ENCODE results near the gene CRELD1. TPM values are rescaled to one million over a fixed set of nuclear protein-coding genes. Genes with fewer than 3 reads are reported as not detected.

CRELD1 gene, protein sequence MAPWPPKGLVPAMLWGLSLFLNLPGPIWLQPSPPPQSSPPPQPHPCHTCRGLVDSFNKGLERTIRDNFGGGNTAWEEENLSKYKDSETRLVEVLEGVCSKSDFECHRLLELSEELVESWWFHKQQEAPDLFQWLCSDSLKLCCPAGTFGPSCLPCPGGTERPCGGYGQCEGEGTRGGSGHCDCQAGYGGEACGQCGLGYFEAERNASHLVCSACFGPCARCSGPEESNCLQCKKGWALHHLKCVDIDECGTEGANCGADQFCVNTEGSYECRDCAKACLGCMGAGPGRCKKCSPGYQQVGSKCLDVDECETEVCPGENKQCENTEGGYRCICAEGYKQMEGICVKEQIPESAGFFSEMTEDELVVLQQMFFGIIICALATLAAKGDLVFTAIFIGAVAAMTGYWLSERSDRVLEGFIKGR
- total RNA-seq: 51.4 TPM
- long read RNA-seq, transcript CRELD1-206 (11 exons, 1,778 nt): minor isoform, 39 of 128 reads
- long read RNA-seq, transcript CRELD1-203 (11 exons, 1,728 nt): major isoform, 40 of 128 reads
- long read RNA-seq, transcript CRELD1-202 (10 exons, 2,696 nt): minor isoform, 14 of 128 reads
- long read RNA-seq, partial matches to known transcripts: 7 of 128 reads
- long read RNA-seq, other reads (novel, unspliced or antisense): 25 of 128 reads

- Histone ChIP-seq H3K27me3 (no peaks in the 10 kb centered on the region), H3K4me3 (peak within 1 kb of the TSS; percentile 80), H3K9me3 (no peaks in the 10 kb centered on the region), H3K27ac (peak within 1 kb of the TSS; percentile 89), H3K36me3 (peaks cover 40% of the 10 kb centered on the region), H3K4me1 (peaks cover 26% of the 10 kb centered on the region)
- peak; percentile 95 for ATAC-seq
- intact Hi-C loops (cut with DNase I): no loop called here
- DNase-seq: peak; percentile 98
- TF ChIP-seq CTCF (IDR thresholded peaks at IDR 0.05): no peak
These were observed at the start of gene CRELD1 for GRCh38 chr3:9933561-9934234. Gene CRELD1 (plus strand): TSS chr3:9933834. CDS start chr3:9934439, 605 bp downstream.

GRCh38 chr3:9884555-9885165, 49.0 kb upstream of the CRELD1 start:
- Histone ChIP-seq H3K27ac (no peak overlapping the region), H3K4me3 (no peak overlapping the region), H3K9me3 (no peaks in the 10 kb centered on the region), H3K36me3 (no peaks in the 10 kb centered on the region), H3K27me3 (no peaks in the 10 kb centered on the region), H3K4me1 (no peaks in the 10 kb centered on the region)
- ATAC-seq (peak; percentile 39), DNase-seq (no peak)
- no peak for TF ChIP-seq CTCF (IDR thresholded peaks at IDR 0.05)
- intact Hi-C loops (cut with DNase I): no loop called here

DNA sequence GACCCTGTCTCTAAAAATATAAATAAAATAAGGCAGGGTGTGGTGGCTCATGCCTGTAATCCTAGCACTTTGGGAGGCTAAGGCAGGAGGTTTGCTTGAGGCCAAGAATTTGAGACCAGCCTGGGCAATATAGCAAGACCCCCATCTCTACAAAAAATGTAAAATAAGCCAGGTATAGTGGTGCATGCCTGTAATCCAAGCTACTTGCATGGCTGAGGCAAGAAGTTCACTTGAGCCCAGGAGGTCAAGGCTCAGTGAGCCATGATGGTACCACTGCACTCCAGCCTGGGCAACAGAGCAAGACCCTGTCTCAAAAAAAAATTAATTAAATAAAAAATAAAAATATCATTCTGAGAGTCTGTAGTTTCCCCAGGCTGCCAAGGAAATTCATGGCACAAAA, 47.3 kb upstream of the CRELD1 start:
- no peak for TF ChIP-seq CTCF (IDR thresholded peaks at IDR 0.05)
- no peaks in the 10 kb centered on the region for H3K9me3 ChIP-seq
- H3K4me3 ChIP-seq: no peak overlapping the region
- DNase-seq (no peak), ATAC-seq (no peak)
- H3K36me3 ChIP-seq: no peaks in the 10 kb centered on the region
- intact Hi-C loops (cut with DNase I): no loop called here
- H3K4me1 ChIP-seq: no peaks in the 10 kb centered on the region
- H3K27me3 ChIP-seq: no peaks in the 10 kb centered on the region
- H3K27ac ChIP-seq: no peak overlapping the region

- TF ChIP-seq CTCF (IDR thresholded peaks at IDR 0.05): no peak
- Histone ChIP-seq H3K36me3 (peaks cover 2% of the 10 kb centered on the region), H3K27ac (no peak overlapping the region), H3K4me3 (no peak overlapping the region), H3K27me3 (no peaks in the 10 kb centered on the region), H3K4me1 (peaks cover 4% of the 10 kb centered on the region), H3K9me3 (no peaks in the 10 kb centered on the region)
- ATAC-seq (no peak), DNase-seq (no peak)
- intact Hi-C loops (cut with DNase I): no loop called here
These were observed 46.2 kb upstream of the CRELD1 start for GRCh38 chr3:9887480-9887879.

- TF ChIP-seq CTCF (IDR thresholded peaks at IDR 0.05): no peak
- H3K27me3 ChIP-seq: no peaks in the 10 kb centered on the region
- intact Hi-C loops (cut with DNase I): no loop called here
- peaks cover 4% of the 10 kb centered on the region for H3K4me1 ChIP-seq
- DNase-seq (no peak), ATAC-seq (no peak)
- peaks cover 11% of the 10 kb centered on the region for H3K36me3 ChIP-seq
- no peaks in the 10 kb centered on the region for H3K9me3 ChIP-seq
- H3K4me3 ChIP-seq: no peak overlapping the region
- no peak overlapping the region for H3K27ac ChIP-seq
These were observed 45.1 kb upstream of the CRELD1 start for GRCh38 chr3:9888540-9888939.

Measured in upper lobe of right lung (tissue), 1 donor.